Lower leg skin (tissue), 4 donors: ENCODE results near the gene POLL. TPM values are rescaled to one million over a fixed set of nuclear protein-coding genes. Genes with fewer than 3 reads are reported as not detected.

Experiments used
- DNase-seq, 2 donors: peaks; one replicate each; pipeline ENCODE4 v3.0.0-alpha.2; 2019; ENCODE audit warnings: low spot score in 2 of 2
- H3K4me3 ChIP-seq: fragments of 200-600 bp; sonication (generic); 2 replicates; pipeline ENCODE4 v1.5.1; 2017; ENCODE audit warnings: mild to moderate bottlenecking, low read depth; ENCODE audit not compliant: poor library complexity, severe bottlenecking
- POLR2A ChIP-seq, 2 donors: fragments of 450-650 bp; IDR thresholded peaks; one replicate each; pipeline ENCODE4 v1.6.1; 2016 to 2017; ENCODE audit warnings: antibody characterized with exemption in 2 of 2, mild to moderate bottlenecking in 1 of 2, moderate library complexity in 1 of 2
- WGBS, 2 donors: methylation state at CpG; one replicate each; pipeline ENCODE4 v1.1.5; 2018; 5-methylcytosine and 5-hydroxymethylcytosine counted together
- intact Hi-C: fragments of 100-400 bp; cut with DNase I; formaldehyde crosslinking; loops from one replicate; pipeline ENCODE4 v1.15.0; 2023; ENCODE audit warnings: low total_unique reads
- total RNA-seq, 4 donors: library from RNA; depleted of rRNA; stranded (reverse); fragments of >200 nt; gene quantifications; one replicate each; pipeline ENCODE4 v1.1.0, GENCODE V29; 2016
- TF ChIP-seq, protein P1 (sequence below), 3 donors: fragments of 450-650 bp; IDR thresholded peaks; one replicate each; pipeline ENCODE4 v1.5.1; 2016; ENCODE audit warnings: antibody characterized with exemption in 3 of 3, mild to moderate bottlenecking in 3 of 3, moderate library complexity in 2 of 3

Gene POLL
- total RNA-seq, 4 donors from 2014 or later: 13.6 to 19.9 (median 17.1) TPM

DNA sequence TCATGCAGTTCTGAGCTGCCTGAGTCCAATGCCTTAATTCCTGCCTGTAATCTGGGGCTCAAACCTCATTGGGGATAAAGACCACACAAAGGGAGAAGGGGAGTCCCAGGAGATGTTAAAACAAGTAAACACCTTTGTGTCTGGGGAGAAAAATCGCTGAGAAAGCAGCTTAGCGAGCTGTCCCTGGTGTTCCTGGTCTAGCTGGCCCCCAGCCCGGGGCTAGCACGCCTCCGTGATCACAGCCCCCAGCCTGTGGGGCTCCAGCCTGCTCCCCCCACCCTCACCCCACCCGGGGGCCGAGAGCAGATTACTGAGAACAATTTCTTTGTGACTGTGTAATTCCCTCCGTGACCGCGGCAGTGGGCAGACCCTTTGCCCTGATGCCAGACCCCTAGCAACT is 24.8 kb upstream of the POLL start:
- H3K4me3 ChIP-seq: no peak overlapping the region
- TF ChIP-seq, protein P1, sequence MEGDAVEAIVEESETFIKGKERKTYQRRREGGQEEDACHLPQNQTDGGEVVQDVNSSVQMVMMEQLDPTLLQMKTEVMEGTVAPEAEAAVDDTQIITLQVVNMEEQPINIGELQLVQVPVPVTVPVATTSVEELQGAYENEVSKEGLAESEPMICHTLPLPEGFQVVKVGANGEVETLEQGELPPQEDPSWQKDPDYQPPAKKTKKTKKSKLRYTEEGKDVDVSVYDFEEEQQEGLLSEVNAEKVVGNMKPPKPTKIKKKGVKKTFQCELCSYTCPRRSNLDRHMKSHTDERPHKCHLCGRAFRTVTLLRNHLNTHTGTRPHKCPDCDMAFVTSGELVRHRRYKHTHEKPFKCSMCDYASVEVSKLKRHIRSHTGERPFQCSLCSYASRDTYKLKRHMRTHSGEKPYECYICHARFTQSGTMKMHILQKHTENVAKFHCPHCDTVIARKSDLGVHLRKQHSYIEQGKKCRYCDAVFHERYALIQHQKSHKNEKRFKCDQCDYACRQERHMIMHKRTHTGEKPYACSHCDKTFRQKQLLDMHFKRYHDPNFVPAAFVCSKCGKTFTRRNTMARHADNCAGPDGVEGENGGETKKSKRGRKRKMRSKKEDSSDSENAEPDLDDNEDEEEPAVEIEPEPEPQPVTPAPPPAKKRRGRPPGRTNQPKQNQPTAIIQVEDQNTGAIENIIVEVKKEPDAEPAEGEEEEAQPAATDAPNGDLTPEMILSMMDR (IDR thresholded peaks at IDR 0.05): no peak
- no peak for TF ChIP-seq POLR2A (IDR thresholded peaks at IDR 0.05)
- intact Hi-C loops: no loop called here
- DNase-seq: no peak
- 75 to 86% methylated on average over 10 of the region's 10 CpGs for WGBS, 2 donors

DNA sequence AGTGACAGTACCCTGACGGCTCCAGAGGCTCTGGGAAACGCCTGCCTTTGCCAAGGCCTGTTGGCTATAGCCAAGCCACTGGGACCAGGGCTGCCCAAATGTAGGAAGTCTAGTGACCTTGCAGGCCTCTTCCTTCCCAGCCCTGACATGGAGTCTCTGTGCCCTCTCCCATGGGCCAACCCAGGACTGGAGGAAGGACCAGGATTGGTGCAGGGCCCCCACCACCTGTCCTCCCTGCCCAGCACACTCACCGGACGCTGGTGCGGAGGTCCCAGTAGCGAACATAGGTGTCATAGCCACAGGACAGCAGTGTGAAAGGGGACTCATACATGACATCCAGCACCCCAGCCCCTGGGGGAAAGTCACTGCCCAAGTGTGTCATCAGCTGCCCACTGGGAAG is 24.0 kb upstream of the POLL start:
- WGBS, 2 donors: 87 to 95% methylated on average over 2 to 6 of the region's 6 CpGs
- H3K4me3 ChIP-seq: no peak overlapping the region
- intact Hi-C loops: no loop called here
- TF ChIP-seq, protein P1 (IDR thresholded peaks at IDR 0.05): no peak
- no peak for TF ChIP-seq POLR2A (IDR thresholded peaks at IDR 0.05)
- no peak for DNase-seq

DNA sequence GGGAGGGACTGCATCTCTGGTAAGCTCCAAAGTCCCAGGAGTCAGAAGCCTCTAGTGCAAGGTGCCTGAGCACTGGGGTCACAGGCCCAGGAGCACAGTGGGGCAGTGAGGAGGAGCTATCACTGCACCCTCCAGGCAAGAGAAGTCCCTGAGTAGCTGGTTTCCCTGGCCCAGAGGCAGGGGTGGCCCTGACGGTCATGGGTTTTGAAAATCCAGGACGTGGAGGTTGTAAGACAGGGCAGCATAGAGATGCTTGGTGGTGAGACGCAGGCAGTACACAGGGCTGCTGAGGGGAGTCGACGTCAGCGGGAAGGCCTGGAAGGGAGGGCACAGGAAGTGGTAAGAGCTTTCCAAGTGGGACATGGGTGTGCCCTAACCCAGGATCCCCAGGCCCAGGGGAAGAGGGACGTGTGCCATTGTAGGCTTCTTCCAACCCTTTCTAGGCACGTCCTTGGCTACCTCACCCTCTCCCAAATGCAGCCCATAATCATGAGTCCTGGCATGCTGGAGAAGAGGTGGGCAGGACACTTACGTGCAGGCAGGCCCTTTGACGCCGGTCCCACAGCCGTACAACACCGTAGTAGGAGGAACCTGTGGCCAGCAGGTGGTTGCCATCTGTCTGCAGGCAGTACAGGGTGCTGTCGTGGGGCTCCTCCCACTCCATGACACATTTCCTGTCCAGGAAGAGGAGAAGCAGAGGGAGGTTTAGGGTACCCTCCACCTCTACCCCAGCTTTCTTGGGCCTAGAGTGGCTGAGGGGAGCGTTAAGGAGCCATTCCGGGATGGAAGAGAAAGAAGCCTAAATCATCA is 23.2 kb upstream of the POLL start:
- whole genome bisulfite sequencing, 2 donors: 59 to 66% methylated on average over 16 of the region's 16 CpGs
- no peak for TF ChIP-seq POLR2A (IDR thresholded peaks at IDR 0.05)
- TF ChIP-seq, protein P1 (IDR thresholded peaks at IDR 0.05): no peak
- intact Hi-C loops: no loop called here
- no peak overlapping the region for H3K4me3 ChIP-seq
- DNase-seq: no peak

DNA sequence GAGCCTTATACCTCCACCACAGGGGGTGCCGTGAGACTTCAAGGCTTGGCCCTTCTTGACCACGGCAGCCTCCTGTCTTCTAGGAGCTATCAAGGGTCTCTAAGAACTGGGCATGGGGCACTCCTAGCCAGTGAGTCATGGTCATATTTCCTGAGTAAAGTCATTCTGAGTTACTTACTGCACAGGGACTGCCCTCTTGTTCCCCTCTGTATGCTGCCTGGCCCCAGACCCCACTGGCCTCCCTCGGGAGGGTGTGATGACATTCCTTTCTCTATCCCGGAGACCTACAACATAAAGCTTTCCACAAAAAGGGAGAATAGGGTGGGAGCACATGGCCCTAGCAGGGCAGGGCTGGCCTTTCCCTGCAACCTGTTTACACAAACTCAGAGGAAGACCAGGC is 21.4 kb upstream of the POLL start:
- no peak overlapping the region for H3K4me3 ChIP-seq
- WGBS, 2 donors: 87 to 89% methylated on average over 4 of the region's 4 CpGs
- TF ChIP-seq, protein P1 (IDR thresholded peaks at IDR 0.05): no peak
- no peak for TF ChIP-seq POLR2A (IDR thresholded peaks at IDR 0.05)
- DNase-seq: no peak
- intact Hi-C loops: loop anchor here (10.0 kb wide), 1 partner anchor 1385 kb away; no protein-coding TSS in a partner anchor

DNA sequence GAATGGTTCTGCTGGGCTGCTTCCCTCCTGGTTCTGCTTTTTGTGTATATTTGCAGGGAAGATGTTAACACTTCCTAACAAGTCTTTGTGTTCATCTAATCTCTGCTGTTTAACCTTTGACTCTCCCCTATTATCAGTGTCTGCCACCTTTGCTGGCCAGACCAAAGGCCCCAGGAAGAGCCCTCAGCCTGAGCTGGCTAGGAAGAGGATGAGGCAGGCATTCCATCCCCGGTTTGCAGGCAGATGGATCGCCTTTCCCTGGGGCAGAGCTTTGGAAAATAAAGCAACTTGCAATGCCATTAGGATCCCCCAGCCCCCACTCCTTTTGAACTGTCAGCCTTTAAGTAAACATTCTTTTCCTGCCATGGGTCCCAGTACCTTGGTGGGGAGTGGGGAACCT is 19.1 kb upstream of the POLL start:
- H3K4me3 ChIP-seq: no peak overlapping the region
- no peak for DNase-seq
- 45 to 63% methylated on average over 2 of the region's 2 CpGs for WGBS, 2 donors
- intact Hi-C loops: loop anchor here (10.0 kb wide), 1 partner anchor 1388 kb away; no protein-coding TSS in a partner anchor
- TF ChIP-seq POLR2A (IDR thresholded peaks at IDR 0.05): no peak
- TF ChIP-seq, protein P1 (IDR thresholded peaks at IDR 0.05): no peak
